Activated CD4-positive, alpha-beta T cell treated with anti-CD3 and anti-CD28 coated beads, Interleukin-2, amount 50 U/mL, for 24 hours (primary cell): ENCODE results near the gene CAVIN1.
"Not testable (repeated sequence)": the region's sequence is repeated elsewhere in the genome, so short reads cannot be mapped to it uniquely, and the experiment has no call there.

Experiments used
- DNase-seq, 2 donors: peaks; one replicate each; pipeline ENCODE4 v3.0.0-alpha.2; 2020; ENCODE audit warnings: low read depth in 1 of 2, low spot score in 1 of 2

The CAVIN1 gene

DNA sequence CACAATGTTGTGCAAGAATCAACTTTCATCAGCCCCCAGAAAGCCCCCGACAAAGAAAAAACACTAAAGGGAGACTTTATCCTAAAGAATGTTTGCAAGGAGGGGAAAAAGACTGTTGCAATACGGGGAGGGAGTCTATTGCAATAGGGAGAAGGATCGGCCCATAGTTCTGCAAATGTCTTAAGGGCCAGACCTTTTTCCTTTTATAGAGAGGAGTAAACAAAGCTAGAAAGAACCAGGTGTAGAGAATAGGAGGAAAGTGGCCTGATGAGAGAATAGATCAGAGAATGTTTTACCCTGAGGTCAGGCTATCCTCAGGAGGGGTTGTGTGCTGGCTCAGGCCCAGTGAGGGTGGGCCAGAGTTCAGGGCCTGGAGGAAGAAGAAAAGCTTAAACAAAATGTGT is 8.7 kb upstream of the CAVIN1 start:
- DNase-seq: no peak

DNA sequence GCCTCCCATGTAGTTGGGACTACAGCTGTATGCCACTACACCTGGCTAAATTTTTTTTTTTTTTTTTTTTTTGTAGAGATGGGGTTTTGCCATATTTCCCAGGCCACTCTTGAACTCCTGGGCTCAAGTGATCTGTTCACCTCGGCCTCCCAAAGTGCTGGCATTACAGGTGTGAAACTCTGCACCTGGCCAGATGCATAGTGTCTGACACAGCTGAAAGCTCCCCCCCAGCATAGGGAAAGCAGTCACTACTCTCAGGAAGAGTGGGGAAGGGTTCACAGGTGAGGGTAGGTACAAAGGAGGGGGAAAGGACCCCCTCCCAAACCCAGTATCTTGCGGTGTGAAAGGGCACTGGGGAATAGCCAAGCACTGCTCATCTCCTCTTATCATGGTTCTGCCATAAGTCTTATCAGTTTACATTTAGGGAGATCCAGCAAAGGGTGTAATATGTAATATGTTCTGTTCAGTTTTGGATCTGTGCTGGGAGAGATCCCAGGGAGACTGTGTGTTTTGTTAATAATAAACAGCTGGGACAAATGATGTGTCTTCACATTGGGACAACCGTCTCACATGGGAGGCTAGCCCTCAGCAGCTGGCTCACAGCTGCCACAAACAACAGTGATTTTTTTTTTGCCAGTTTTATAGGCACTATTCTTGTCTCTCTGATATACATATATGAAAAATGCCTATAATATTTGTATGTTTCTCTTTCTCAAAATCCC is 6.8 kb upstream of the CAVIN1 start:
- DNase-seq: no peak

DNA sequence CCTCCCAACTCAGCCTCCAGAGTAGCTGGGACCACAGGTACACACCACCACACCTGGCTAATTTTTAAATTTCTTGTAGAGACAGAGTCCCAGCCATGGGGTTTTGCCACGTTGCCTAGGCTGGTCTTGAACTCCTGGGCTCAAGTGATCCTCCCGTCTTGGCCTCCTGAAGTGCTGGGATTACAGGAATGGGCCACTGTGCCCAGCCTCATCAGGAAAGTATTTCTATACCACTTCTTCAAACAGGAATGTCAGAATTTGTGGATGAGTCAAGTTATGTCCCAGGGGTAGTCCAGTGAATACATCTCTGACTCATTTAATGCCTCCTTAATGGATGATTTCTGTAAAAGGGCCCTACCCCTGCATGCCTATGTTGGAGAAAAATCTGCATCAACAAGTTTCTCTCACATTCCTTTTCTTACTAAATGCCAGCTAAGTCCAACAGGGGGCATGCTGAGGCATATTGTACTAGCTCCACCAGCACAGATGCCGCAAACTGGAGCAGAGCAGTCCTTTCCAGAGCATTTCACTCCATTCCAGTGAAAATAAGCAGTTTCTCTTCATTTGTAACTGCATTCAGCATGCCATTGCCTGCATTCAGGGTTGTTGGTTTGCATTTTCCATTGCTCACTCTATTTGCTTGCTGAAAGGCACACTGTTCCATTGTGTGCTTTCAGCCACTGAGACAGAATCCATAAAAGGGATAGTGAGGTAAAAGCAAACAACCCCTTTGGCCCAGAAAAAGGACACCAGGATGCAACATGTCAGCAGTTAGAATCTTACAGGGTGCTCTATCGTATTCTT is 5.3 kb upstream of the CAVIN1 start:
- peak in 1 of 2 donors; percentile 25 for DNase-seq

DNA sequence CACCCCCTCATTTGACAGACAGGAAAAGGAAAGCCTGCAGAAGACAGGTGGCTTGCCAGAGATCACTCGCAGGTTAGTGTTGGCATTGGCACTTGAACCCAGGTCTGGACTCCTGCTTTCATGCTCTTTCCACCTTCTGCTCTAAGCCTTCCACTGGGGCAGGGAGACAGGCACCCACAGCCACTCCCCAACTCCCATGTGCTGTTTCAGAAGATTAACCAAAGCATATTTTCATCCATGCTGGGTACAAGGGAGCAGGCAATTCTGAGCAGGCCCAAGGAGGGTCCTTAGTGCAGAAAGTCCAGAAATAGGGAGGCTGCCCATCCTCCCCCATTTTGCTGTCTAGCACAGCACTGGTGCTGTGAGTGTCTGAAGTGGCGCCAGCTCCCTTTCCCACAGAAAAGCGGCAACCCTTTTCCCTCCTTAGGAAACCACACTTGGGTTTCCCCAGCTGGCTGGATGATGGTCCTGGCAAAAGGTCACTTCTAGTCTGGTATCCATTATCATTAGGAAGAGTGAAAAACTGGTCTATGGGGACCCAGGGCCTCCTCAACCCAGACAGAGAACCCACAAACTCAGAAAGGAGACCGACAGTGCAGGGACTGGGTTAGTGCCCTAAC is 2.0 kb upstream of the CAVIN1 start:
- DNase-seq: no peak

DNA sequence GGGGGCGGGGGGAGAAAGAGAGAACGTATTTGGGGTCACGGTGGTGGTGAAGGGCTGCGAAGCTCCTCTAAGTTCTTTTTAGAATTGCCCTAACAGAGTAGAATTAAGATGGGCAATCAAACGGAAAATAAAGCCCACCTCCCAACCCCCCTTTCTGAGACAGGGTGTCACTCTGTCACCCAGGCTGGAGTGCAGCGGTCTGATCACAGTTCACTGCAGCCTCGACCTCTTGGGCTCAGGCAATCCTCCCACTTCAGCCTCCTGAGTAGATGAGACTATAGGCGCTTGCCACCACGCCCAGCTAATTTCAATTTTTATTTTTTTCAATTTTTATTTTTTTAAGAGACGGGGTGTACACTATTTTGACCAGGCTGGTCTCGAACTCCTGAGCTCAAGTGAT is 710 bp upstream of the CAVIN1 start:
- DNase-seq: no peak

DNA sequence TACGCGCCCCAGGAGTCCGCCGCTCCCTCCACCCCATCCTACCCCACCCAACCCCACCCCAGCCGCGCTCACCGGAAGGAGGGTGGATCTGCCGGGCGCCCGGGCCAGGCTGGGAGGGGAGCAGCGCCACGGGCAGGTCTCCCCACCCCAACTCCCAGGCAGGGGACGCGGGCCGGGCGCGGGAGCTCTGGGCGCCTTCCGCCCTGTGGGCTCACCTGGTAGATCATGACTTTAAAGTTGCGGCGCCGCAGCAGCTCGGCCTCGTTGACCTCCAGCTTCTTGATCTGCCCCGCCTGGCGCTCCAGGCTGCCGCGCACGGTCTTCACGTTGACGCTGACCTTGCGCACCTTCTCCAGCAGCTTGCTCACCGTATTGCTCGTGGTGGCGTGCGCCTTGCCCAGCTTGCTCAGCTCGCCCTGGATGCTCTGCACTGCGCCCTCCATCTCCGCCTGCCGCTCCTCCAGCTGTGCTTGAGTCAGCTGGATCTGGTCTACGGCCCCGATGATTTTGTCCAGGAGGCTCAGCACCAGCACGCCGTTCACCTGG is 571 bp downstream of the CAVIN1 start:
- no peak for DNase-seq

DNA sequence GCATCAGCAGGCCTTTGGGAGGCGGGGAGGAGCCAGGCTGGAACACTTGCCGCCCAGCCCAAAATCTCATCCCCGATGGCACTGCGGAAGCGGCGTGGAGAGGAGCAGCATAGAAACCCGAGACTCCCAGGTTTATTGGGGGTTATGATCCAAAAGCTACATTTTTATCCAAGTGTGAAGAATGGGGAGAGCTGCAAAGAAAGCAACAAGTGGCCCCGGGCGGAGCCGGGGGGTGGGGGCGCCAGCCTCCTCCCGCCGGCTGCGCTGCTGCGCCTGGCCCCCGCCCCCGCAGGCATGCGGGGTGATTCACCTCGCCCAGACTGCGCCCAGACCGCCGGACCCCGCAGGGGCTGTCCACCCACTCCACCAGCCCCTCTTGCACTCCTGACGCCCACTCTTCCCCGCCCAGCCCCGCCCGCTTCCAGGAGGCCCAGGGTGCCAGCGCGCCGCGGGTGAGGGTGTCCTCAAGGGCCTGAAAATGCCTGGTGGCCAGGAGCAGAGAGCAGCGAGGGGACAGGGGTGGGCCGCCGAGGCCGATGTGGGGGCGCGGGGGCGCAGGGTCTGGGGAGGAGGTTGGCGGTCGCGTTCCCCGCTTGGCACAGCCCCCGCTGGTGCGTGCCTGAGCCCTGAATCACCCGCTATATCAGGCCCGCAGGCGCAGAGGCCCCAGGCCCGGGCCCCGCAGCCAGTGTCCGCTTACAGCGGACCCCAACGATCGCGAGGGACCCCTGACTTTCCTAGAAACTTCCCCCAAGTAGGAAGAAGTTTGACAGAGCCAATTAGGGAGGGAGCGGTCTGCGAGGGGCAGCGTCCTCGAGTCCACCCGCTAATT is 1.3 kb downstream of the CAVIN1 start:
- DNase-seq: no peak

DNA sequence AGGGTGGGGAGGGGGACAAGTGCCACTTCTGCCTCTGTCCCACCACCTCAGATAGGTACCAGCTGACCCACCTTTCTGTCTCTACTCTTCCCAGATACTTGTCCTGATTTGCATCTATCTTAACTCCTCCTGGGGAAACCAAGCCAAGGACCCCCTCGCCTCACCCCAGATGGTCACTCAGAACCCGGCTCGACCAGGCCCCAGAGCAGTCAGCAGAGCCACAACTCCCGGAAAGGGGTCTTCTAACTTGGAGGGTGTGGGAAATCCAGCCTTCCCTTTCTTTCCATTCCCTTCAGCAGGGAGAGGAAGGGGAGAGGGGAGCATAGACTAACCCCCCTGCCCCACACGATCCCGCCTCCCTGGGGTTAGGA is 1.9 kb downstream of the CAVIN1 start:
- DNase-seq: no peak

DNA sequence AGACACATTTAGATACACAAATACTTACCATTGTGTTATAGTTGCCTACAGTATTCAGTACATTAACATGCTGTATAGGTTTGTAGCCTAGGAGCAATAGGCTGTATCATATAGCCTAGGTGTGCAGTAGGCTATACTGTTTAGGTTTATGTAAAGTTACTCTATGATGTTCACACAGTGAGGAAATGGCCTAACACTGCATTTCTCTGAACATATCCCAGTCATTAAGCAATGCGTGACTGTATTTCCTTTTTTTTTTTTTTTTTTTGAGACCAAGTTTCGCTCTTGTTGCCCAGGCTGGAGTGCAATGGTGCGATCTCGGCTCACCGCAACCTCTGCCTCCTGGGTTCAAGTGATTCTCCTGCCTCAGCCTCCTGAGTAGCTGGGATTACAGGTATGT is 5.1 kb downstream of the CAVIN1 start:
- DNase-seq: not testable (repeated sequence)

DNA sequence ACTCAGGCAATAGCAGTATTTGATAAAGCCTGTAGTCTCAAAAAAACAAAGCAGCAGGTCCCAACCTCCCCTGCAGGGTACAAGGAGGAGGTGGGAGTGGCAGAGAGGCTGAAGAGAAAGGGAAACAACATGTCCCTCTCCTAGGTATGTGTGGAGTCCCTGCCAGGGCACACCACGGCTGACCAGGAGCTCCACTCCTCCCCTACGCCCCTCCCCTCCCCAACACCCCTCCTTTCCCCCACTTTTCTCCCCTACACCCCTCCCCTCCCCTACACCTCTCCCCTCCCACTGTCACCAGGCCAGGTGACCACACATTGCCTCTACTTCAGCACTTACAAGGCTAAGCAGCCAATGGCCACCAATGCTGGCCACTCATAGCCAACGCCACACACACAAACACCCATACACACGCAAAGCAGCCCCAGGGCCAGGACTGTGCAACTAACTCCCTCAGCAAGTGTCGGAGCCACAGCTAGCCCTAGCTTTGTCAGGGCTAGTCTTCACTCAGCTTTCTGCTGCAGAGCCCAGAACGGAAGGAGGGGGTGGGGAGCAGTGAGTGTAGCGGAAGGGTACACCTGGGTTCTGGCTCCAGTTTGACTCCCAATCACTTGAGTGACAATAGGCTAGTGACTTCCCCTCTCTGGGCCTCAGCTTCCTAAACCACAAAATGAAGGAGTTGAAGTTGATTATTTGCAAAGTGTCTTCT is 8.2 kb downstream of the CAVIN1 start:
- DNase-seq: peak in 1 of 2 donors; percentile 52

DNA sequence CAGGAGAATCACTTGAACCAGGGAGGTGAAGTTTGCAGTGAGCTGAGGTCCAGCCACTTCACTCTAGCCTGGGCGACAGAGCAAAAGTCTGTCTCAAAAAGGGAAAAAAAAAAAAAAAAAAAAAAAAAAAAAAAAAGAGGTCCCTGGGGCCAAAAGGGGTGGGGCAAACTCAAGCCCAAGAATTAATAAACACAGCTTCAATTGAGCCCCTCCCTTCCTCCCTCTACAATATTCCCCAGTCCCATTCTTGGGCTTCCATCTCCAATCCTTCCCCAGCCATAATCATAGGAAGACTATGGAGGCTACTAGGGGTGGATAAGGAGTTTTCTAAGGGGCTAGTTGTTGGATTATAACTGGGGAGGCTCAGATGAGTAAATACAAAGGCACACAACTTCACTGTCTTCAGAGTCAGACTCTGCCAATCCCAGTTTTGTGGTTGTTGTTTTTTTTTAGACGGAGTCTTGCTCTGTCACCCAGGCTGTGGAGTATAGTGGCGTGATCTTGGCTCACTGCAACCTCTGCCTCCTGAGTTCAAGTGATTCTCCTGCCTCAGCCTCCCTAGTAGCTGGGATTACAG is 9.5 kb downstream of the CAVIN1 start:
- DNase-seq: no peak

DNA sequence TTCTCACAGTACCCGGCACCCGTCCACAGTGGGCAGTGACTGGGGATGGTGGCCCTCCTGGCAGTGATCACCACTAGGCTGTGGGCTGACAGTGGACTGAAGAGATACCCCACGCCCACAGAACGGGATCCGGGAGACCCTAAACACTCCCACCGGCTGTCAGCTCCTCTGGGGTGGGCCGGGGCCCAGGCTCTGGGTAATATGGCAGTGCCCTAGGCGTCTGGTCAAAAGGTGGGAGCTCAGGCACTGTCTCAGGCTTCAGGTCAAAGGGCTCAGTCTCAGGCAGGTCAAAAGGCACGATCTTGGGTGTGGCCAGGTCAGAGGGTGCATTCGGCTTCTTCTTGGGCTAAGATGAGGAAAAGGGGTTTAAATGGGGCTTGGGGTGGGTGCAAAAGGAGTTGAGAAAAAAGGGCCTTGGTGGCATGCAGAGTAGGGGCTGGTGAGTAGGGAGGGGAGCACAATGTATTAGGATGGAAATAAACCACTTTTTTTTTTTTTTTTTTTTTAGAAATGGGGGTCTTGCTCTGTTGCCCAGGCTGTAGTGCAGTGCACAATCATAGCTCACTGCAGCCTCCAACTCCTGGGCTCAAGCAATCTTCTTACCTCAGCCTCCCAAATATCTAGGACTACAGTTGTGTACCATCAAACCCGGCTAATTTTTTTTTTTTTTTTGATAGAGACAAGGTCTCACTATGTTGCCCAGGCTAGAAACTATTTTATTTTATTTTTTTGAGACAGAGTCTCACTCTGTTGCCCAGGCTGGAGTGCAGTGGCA is 11.0 kb downstream of the CAVIN1 start:
- no peak for DNase-seq

DNA sequence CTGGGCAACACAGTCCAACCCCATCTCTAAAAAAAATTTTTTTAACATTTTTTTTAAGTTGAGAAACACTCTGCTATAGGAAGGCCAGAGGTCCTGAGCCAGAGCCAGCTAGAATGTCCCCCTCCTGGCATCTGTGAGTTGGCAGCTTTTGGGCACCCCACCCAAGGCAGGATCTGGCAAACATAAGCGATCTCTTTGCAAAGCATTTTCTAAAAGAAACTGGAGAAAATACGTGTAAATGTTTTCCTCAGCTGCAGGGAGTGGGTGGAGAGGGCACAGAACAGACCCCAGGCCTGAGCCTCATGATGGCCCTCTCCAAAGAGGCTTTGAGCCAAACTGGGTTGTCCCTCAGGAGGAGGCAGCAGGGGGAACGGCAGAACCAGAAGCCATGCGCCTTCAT is 11.7 kb downstream of the CAVIN1 start:
- no peak for DNase-seq

DNA sequence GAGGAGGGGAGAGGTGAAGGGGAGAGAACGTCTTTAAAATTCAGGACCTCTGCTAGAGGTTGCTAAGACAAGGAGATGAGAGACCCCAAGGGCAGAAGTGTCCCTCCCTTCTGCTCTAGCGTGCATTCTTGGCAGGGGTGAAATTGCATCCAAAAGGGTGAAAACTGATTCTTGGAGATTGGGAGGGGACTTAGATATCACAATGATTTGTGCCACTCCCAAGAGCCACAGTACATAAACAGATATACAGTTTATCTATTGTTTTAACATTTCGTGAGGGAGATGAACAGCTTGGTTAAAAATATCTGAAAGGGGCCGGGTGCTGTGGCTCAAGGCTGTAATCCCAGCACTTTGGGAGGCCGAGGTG is 12.8 kb downstream of the CAVIN1 start:
- no peak for DNase-seq

DNA sequence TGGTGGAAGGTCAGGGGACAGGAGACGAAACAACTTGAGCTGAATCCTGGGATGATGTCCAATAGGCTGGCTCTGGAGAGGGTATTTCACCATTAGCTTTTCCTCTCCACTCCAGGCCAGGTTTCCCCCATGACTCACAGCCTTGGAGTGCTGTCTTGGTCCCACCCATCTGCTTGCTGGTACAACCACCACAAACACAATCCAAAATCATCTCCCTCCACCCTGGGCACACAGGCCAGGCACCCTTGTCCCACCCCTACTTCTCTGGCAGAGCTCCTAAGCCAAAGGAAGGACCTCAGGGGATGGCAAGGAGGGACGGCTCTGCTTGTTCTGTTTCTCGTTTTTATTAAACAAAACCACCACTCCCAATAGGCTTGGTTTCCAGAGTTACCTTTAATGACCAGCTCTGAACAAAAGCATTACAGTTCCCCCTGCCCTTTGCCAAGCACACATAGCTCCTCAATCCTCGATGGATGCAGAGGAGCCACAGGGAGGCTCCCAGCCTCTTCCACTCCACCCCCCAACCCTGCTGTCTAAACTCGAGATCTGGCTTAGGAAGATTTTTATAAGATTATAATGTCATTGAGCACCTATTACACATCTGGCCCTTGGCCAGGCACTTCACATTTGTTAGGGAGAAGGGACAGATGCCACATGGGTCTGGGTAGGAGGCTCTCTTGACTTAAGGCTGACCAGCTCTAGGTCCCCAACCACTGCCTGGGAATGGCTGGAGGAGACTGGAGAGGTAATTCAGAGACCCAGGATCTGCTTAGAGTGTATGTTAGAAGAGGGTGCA is 13.3 kb downstream of the CAVIN1 start:
- no peak for DNase-seq

DNA sequence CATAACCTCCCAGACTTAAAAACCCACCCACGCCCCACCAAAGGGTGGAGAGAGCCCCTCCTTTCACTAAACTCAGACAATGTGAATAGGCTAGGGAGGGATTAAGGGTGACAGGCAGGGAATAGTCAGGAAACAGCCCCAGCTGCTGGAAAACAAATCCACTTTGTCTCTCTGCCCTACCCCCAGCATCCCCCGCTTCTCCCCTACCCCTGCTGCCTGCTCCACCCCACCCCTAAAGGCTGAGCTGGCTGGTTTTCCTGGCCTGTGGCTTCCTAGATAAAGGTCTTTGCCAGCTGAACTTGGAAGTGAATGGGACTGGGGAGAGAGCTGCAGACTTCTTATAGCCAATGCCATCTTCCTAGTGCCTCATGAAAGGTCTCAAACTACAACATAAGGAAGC is 15.0 kb downstream of the CAVIN1 start:
- no peak for DNase-seq

DNA sequence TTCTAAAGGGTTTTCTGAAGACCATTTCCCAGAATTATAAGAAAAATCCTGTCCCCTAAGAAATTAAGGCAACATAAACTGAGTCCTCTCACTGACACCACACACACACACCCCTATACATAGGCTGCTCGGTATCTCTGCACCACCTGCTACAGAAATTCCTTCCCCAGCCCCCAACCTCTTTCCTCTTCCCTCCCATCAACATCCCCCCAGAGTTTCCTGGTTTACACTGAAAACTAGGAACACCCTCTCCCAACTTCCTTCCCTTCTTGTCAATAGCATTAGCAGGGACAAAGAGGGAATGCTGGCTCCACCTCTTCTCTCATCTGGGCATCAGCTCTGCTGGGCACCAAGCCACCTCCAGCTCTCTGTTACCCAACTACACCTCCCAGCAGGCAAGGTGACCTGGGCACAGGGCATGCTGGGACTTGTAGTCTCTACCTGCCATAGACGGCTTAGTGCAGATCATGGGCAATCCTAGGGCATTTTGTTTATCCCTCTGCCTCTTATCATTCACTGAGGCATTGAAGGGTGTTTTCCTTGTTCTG is 15.7 kb downstream of the CAVIN1 start:
- DNase-seq: peak in 1 of 2 donors; percentile 49

DNA sequence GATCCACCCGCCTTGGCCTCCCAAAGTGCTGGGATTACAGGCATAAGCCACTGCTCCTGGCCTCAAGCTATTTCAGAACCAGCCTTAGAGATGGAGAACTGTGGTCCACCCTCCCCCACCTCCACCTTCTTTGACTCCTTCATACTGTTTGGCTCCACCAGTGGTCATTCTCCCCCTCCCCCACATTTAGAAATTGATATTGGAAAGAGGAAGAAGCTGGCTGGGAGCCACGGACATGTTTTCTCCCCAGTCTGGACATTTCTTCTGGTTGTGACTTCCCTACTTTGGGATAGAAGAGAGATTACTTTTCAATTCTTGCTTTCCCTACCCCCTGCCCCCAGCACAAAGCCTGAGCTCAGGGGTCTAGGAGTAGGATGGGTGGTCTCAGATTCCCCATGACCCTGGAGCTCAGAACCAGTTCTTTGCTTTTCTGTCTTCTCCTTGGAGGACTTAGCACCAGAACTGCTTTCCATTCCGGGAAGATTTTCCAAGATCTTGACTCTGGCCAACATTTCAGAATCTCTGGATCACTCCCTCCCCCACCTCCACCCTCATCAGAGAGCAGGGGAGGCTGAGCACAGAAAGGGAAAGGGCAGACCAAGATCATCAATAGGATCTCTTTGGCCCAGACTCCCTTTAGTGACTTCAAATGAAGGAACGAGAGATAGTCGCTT is 16.3 kb downstream of the CAVIN1 start:
- no peak for DNase-seq
